Glomerular visceral epithelial cell (primary cell): ENCODE measurements around the gene CUBN.
A peak's percentile ranks its signal among the peaks of the same experiment; 100 is the strongest.

Source experiments
- DNase-seq: peaks from one replicate; pipeline ENCODE4 v3.0.0-alpha.2; 2016; ENCODE audit errors: extremely low spot score

CUBN gene

GRCh38 chr10:16950656-16951601 is 178.7 kb downstream of the CUBN start:
- DNase-seq, result peak; percentile 61

DNA sequence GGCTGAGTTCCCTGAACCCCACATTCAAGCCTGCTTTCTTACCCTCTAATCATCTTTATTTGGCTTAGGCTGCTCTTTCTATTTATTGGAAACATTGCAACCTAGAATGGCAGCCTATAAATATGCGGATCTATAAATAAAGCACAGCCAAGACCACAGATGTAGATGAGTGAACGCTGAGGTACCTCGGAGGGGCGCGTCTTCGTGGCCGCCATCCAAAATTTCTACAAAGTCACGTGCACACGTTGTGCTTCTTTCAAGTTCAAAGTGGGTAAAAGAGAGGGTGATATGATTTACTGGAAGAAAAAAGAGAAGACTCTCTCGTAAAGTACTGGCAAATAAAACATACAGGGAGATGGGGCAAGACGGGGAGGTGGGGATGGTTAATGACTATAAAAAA is 179.8 kb downstream of the CUBN start:
- no peak for DNase-seq

- no peak for DNase-seq
Measured at GRCh38 chr10:16948361-16948760, 181.2 kb downstream of the CUBN start.

DNA sequence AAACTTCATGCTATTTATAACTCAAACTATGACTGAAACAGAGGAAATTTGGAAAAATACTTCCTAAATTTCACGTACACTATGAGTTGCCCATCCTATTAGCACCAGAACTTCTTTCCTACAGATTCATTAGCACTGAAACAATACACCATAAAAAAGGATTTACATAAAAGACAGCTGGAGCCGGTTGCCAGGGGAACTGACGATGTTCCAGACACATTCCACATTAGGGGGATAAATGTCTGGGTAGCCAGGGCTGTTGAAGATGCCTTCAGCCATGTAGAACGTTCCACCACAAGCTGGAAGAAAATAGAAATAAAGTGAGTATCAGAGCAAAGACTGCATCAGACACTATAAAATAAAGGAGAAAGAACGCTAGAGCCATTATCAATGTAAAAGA is 182.5 kb downstream of the CUBN start:
- DNase-seq, result no peak

- no peak for DNase-seq
Measured at GRCh38 chr10:16945593-16945992, 184.0 kb downstream of the CUBN start.

- no peak for DNase-seq
Measured at GRCh38 chr10:16944986-16945385, 184.6 kb downstream of the CUBN start.

- DNase-seq, result no peak
Measured at GRCh38 chr10:16944402-16944801, 185.2 kb downstream of the CUBN start.

DNA sequence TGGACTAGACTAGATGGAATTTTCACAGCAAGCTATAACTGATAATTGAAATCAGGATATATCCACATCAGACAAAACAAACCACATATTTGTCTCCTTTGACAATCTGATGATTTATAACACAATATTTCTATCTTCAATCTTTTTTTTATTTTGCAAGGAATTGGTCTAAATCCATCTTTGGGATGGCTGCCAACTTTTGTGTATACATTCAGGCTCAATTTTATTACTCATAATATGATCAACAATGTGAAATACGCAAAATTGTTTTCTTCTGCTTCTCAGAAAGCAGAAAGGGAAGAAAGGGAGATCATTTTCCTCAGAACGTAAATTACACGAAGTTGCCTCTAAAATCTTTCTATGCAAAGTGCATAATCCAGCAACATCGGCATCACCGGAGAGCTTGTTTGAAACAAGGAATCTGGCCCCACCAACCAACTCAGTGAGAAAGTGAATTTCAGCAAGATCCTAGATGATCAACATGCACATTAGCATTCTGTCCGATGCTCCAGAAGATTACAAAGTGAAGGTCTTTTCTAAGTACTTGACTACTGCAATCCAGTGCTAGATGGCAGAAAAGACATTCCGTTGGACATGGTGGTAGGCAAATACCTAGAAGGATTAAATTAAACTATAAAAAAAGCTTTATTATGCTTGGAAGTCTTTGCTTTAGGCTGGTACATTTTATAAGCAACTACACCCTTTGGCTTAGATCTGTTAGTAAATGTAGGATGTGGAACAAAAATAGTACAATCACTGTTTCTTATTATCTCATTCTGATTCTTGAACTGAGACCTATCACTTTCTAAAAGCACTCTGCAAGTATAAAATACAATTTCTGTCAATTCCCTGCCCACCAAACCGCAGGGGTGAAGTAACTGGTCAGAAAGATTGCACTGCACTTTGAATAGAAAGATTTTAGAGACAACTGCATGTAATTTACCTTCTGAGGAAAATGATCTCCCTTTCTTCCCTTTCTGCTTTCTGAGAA is 186.0 kb downstream of the CUBN start:
- no peak for DNase-seq

GRCh38 chr10:16942381-16943078 is 187.1 kb downstream of the CUBN start:
- no peak for DNase-seq

DNA sequence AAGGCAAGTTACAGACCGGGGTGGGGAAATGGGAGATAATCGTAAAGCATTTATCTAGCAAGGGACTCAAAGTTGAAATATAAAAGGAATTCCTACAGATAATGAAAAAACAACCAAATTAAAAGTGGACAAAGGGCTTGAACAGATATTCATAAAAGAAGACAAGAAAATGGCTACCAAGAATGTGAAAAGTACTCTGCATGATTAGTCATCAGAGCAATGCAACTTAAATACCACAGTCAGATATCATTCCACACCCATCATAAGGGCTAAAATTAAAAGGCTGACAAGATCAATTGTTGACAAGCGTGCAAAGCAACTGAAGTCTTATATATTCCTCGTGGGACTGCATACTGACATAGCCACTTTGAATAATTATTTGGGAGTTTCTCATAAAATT is 187.7 kb downstream of the CUBN start:
- DNase-seq, result no peak

DNA sequence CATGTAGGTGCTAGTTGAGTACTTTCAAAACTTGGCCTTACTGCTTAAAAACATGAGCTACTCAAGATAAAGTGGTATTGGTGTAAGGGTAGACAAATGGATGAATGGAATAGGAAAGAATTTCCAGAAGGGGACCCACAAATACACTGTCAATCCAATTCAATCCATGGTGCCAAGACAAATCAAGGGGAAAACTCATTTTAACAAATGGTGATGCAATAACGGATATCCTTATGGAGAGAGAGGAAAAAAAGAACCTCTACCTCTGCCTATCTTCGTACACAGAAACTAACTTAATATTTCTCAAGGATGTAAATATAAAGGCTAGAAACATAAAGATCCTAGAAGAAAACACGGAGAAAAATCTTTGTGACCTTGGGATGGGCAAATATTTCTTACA is 188.5 kb downstream of the CUBN start:
- no peak for DNase-seq

- no peak for DNase-seq
Measured at GRCh38 chr10:16938952-16939351, 190.7 kb downstream of the CUBN start.

DNA sequence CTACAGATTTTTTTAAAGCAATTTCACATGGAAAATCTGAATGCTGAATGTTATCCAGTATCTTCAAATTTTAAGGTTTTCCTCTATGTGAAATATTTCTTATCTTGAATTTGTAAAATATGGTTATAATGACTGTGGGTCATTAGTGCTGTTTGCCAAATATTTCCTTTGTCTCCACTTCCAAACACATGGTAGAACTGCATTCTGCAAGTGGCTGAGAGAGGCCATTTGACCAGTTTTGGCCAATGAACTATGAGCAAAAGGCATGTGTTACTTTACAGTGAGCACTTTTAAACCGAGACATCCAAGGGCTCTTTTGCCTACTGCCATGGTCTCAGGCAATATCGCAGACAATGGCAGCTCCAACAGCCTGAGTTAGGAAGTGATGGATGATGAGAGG is 195.2 kb downstream of the CUBN start:
- no peak for DNase-seq

- no peak for DNase-seq
Measured at GRCh38 chr10:16933783-16934182, 195.8 kb downstream of the CUBN start.

DNA sequence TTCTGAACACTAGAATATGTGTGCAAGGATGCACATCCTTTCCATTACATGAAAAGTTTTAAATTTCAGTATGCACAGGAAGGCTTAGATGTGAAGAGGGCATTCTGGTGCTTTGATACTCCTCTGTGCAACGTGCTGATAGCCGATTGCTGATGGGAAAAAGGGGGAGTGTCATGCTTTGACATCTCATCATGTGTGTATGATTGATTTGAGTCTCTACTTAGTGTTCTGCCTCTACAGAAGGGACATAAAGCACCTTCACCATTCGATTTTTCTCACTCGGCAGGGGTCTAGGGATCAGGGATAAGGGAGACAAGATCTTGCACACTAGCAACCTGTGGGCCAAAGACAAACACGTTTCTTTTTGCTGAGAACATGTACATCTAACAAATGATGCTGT is 197.7 kb downstream of the CUBN start:
- no peak for DNase-seq

DNA sequence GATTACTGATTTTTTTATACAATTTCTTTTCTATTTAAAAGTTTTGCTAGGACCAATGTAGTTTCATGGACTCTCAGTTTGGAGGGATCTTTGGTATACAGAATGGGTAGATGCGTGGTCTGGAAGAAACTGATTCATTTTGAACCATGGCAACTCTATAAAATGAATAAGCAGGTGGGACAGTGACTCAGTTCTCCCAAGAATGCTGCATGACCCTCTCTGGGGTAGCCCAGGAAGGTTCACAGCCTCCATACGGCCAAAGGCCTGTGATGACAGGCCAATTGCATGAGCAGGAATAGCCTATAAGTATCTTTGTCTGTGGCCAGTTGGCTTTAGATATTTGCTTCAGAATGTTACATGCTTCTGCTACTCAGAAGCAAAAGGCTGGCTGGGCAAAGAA is 199.1 kb downstream of the CUBN start:
- DNase-seq, result no peak

DNA sequence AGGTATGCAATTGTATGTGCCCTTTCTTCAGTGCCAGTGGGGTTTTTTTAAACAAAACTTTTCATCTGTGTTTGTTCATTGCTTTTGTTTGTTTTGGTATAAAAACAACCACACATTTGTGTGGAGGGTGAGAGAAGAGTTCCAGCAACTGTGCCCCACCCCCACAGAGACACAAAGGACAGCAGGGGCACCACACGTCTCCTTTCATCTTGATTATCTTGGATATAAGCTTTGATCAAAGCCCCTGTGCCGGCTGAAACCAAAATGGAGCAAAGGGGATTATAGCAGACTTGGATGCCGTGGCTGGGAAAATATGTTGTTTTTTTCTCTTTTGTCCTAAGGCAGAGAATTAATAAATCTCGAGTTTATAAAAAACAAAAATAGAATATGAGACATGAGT is 200.5 kb downstream of the CUBN start:
- DNase-seq, result no peak

DNA sequence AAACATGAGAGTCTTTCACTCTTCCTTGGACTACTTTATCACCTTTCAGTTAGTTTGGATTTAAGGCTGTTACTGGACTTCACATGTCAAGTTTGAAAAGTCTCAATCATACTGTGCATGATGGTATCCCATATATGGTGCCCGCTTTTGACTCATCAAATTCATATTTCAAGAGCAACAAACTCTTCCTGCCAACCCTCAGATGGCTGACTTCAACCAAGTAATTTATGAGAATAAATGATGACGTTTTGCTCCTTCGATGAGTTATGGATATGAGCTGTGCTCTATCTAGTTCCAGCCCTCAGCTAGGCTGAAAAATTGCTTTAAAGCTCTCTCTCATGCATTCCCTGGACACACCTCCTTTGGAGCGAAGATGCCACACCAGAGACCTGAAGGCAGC is 202.1 kb downstream of the CUBN start:
- DNase-seq, result no peak

DNA sequence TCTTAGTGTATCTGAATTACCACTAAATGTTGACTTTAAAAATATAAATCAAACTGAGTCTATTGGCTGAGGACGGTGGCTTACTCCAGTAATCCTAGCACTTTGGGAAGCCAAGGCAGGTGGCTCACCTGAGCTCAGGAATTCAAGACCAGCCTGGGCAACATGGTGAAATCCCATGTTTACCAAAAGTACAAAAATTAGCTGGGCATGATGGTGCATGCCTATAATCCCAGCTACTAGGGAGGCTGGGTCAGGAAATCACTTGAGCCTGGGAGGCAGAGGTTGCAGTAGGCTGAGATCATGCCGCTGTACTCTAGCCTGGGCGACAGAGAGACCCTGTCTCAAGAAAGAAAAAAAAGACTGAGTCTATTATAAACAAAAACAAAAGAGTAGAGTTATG is 205.9 kb downstream of the CUBN start:
- DNase-seq, result no peak

GRCh38 chr10:16923309-16923708 is 206.3 kb downstream of the CUBN start:
- no peak for DNase-seq

- DNase-seq, result no peak
Measured at GRCh38 chr10:16919121-16919982, 210.3 kb downstream of the CUBN start.
